DOHH2 (cell line): Measurements from ENCODE around the gene SLC44A1.

Experiments used
- H3F3A ChIP-seq: fragments of 200-600 bp; sonication (generic), shearing (Covaris generic); 2 replicates; pipeline ENCODE4 v1.6.0; 2016; ENCODE audit warnings: antibody characterized with exemption, mild to moderate bottlenecking; ENCODE audit not compliant: control insufficient read depth, insufficient read depth
- H3K27ac ChIP-seq: fragments of 200-600 bp; sonication (generic); 2 replicates; pipeline ENCODE4 v1.5.1; 2014; ENCODE audit warnings: low read depth, mild to moderate bottlenecking, low read length, moderate library complexity
- H3K27me3 ChIP-seq: fragments of 200-600 bp; sonication (generic); 2 replicates; pipeline ENCODE4 v1.6.1; 2014; ENCODE audit warnings: mild to moderate bottlenecking, low read length, mixed read lengths; ENCODE audit not compliant: control insufficient read depth
- H3K36me3 ChIP-seq: fragments of 200-600 bp; sonication (generic); 2 replicates; pipeline ENCODE4 v1.6.1; 2014; ENCODE audit warnings: mild to moderate bottlenecking, low read length, moderate library complexity, mixed read lengths; ENCODE audit not compliant: control insufficient read depth
- H3K4me1 ChIP-seq: fragments of 200-600 bp; sonication (generic); 2 replicates; pipeline ENCODE4 v1.6.1; 2014; ENCODE audit warnings: mild to moderate bottlenecking, low read length, mixed read lengths; ENCODE audit not compliant: control insufficient read depth
- H3K4me2 ChIP-seq: fragments of 200-600 bp; sonication (generic); 2 replicates; pipeline ENCODE4 v1.6.0; 2014; ENCODE audit warnings: mild to moderate bottlenecking, low read length, moderate library complexity
- H3K4me3 ChIP-seq: fragments of 200-600 bp; sonication (generic); 2 replicates; pipeline ENCODE4 v1.5.1; 2014; ENCODE audit warnings: mild to moderate bottlenecking, low read length, mixed read lengths
- H3K79me2 ChIP-seq: fragments of 200-600 bp; sonication (generic); 2 replicates; pipeline ENCODE4 v1.6.1; 2014; ENCODE audit warnings: mild to moderate bottlenecking, low read length, mixed read lengths; ENCODE audit not compliant: control insufficient read depth
- H3K9me2 ChIP-seq: fragments of 200-600 bp; sonication (generic); replicated peaks from 2 replicates; pipeline ENCODE4 v1.6.1; 2014; ENCODE audit warnings: mild to moderate bottlenecking, low read length, mixed read lengths; ENCODE audit not compliant: control insufficient read depth
- H3K9me3 ChIP-seq: fragments of 200-600 bp; sonication (generic); 2 replicates; pipeline ENCODE4 v1.6.1; 2014; ENCODE audit warnings: antibody characterized with exemption, low read length, mixed read lengths; ENCODE audit not compliant: control insufficient read depth, insufficient read depth
- H4K20me1 ChIP-seq: fragments of 200-600 bp; sonication (generic); 2 replicates; pipeline ENCODE4 v1.6.0; 2014; ENCODE audit warnings: low read depth, mild to moderate bottlenecking, antibody characterized with exemption, low read length, moderate library complexity; ENCODE audit not compliant: control insufficient read depth, insufficient read depth
- EZH2phosphoT487 ChIP-seq: fragments of 200-600 bp; sonication (generic); IDR thresholded peaks from 2 replicates; pipeline ENCODE4 v1.6.1; 2017; ENCODE audit warnings: borderline replicate concordance, mild to moderate bottlenecking, antibody characterized with exemption, low read length, moderate library complexity, mixed read lengths
- TF ChIP-seq, protein P1 (sequence below): fragments of 200-600 bp; sonication (generic); IDR thresholded peaks from one replicate; pipeline ENCODE4 v1.5.1; 2014; ENCODE audit warnings: antibody characterized with exemption, mild to moderate bottlenecking, low read depth, low read length; ENCODE audit not compliant: poor library complexity, severe bottlenecking

SLC44A1 gene

DNA sequence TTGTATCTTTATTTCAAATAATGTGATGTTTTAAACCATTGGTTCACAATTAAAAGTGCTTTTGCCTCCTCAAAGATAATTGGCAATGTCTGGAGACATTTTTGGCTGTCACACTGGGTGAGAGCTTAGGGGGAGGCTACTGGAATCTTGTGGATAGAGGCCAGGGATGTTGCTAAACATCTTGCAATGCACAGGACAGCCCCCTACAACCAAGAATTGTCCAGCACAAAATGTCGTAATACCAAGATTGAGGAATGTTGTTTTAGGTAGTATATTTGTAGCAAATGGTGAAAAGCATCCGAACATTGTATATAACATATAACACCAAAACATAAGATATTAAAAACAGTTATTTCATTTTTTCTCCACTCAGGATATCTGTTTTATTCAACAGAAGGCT is 99.8 kb downstream of the SLC44A1 start:
- no peaks in the 10 kb centered on the region for H3K27me3 ChIP-seq
- no peak overlapping the region for H3K27ac ChIP-seq
- H4K20me1 ChIP-seq, result no peaks in the 10 kb centered on the region
- no peak overlapping the region for H3K4me3 ChIP-seq
- no peaks in the 10 kb centered on the region for H3K9me2 ChIP-seq
- TF ChIP-seq, protein P1, sequence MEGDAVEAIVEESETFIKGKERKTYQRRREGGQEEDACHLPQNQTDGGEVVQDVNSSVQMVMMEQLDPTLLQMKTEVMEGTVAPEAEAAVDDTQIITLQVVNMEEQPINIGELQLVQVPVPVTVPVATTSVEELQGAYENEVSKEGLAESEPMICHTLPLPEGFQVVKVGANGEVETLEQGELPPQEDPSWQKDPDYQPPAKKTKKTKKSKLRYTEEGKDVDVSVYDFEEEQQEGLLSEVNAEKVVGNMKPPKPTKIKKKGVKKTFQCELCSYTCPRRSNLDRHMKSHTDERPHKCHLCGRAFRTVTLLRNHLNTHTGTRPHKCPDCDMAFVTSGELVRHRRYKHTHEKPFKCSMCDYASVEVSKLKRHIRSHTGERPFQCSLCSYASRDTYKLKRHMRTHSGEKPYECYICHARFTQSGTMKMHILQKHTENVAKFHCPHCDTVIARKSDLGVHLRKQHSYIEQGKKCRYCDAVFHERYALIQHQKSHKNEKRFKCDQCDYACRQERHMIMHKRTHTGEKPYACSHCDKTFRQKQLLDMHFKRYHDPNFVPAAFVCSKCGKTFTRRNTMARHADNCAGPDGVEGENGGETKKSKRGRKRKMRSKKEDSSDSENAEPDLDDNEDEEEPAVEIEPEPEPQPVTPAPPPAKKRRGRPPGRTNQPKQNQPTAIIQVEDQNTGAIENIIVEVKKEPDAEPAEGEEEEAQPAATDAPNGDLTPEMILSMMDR, result no peak
- TF ChIP-seq EZH2phosphoT487, result no peak
- no peaks in the 10 kb centered on the region for H3K9me3 ChIP-seq
- H3F3A ChIP-seq, result no peaks in the 10 kb centered on the region
- H3K79me2 ChIP-seq, result no peaks in the 10 kb centered on the region
- H3K36me3 ChIP-seq, result no peaks in the 10 kb centered on the region
- H3K4me2 ChIP-seq, result no peak overlapping the region
- H3K4me1 ChIP-seq, result no peaks in the 10 kb centered on the region

DNA sequence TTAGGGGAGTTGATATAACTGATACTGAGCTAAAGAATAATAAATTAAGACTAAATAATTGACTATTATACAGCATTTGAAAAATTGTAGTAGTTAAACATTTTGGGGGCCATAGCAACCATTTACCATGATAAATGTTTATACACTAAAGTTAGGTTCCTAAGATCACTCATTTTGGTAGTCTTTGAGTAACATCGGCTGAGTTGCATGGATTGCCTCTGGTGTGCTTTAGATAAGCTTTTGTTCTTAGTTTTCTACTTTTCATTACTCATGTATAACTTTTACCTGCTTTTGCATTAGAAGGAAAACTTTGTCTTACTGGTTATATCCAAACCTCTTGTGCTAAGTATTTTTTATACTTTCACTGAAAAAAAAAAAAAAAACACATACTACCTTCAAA is 101.2 kb downstream of the SLC44A1 start:
- Histone ChIP-seq H3K79me2 (no peaks in the 10 kb centered on the region), H3K4me1 (no peaks in the 10 kb centered on the region), H3K4me3 (no peak overlapping the region), H3F3A (no peaks in the 10 kb centered on the region), H3K9me3 (no peaks in the 10 kb centered on the region), H4K20me1 (no peaks in the 10 kb centered on the region), H3K27ac (no peak overlapping the region), H3K36me3 (no peaks in the 10 kb centered on the region), H3K4me2 (no peak overlapping the region), H3K9me2 (no peaks in the 10 kb centered on the region), H3K27me3 (no peaks in the 10 kb centered on the region)
- TF ChIP-seq, protein P1, result no peak
- no peak for TF ChIP-seq EZH2phosphoT487

DNA sequence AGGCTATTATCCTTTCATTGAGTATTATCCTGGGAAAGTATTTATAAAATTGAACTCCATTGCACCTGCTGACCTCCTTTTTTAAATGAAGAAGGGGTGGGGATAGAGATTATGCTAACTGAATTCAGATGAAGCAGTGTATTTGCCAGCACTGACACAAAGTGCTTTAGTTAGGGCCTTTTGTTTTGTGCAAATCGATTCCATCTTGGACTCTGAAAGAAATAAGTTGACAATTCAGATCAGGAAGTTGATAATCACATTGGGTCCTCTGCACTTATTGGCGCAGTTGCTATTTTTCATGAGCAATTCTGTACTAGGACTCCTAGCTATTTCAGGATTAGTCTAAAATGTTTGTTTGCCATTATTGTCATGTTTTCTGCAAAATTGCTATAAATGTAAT is 101.8 kb downstream of the SLC44A1 start:
- H3K9me2 ChIP-seq, result no peaks in the 10 kb centered on the region
- H3K79me2 ChIP-seq, result no peaks in the 10 kb centered on the region
- H3F3A ChIP-seq, result no peaks in the 10 kb centered on the region
- no peak for TF ChIP-seq EZH2phosphoT487
- TF ChIP-seq, protein P1, result no peak
- H3K27me3 ChIP-seq, result no peaks in the 10 kb centered on the region
- no peaks in the 10 kb centered on the region for H3K9me3 ChIP-seq
- H3K4me2 ChIP-seq, result no peak overlapping the region
- H3K4me3 ChIP-seq, result no peak overlapping the region
- no peak overlapping the region for H3K27ac ChIP-seq
- H4K20me1 ChIP-seq, result no peaks in the 10 kb centered on the region
- no peaks in the 10 kb centered on the region for H3K36me3 ChIP-seq
- no peaks in the 10 kb centered on the region for H3K4me1 ChIP-seq

DNA sequence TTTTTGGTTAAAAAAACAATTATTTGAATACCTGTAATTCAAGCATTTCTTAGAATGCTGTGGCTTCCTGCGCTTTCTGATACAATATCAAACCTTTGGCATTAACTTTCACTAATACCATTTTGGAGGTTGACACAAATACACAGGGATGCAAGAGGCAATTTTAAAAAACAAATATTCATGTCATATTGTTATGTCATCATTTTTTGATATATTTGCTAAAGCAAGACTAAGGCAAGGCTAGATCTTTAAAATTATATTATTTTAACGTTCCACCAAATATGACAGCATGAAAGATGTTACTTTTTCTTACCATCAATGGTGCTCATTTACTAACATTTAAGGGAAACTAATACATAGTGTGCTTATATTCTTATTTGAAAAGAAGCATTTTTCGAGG is 110.0 kb downstream of the SLC44A1 start:
- Histone ChIP-seq H3F3A (no peaks in the 10 kb centered on the region), H4K20me1 (no peaks in the 10 kb centered on the region), H3K9me2 (no peaks in the 10 kb centered on the region), H3K4me2 (no peak overlapping the region), H3K4me1 (peaks cover 7% of the 10 kb centered on the region), H3K27ac (no peak overlapping the region), H3K36me3 (no peaks in the 10 kb centered on the region), H3K79me2 (no peaks in the 10 kb centered on the region), H3K4me3 (no peak overlapping the region), H3K27me3 (no peaks in the 10 kb centered on the region), H3K9me3 (no peaks in the 10 kb centered on the region)
- TF ChIP-seq, protein P1, result no peak
- TF ChIP-seq EZH2phosphoT487, result no peak
